HG02943 (cell line): ENCODE measurements around the gene TSPAN18.

Source experiments
- ATAC-seq: cut with Tn5 transposase; IDR thresholded peaks from one replicate; pipeline ENCODE4 v1.9.1; 2021; ENCODE audit warnings: mild to moderate bottlenecking, low read depth, moderate library complexity; ENCODE audit not compliant: unreplicated experiment

The TSPAN18 gene

GRCh38 chr11:44837661-44838060, 110.9 kb downstream of the TSPAN18 start:
- ATAC-seq: no peak

DNA sequence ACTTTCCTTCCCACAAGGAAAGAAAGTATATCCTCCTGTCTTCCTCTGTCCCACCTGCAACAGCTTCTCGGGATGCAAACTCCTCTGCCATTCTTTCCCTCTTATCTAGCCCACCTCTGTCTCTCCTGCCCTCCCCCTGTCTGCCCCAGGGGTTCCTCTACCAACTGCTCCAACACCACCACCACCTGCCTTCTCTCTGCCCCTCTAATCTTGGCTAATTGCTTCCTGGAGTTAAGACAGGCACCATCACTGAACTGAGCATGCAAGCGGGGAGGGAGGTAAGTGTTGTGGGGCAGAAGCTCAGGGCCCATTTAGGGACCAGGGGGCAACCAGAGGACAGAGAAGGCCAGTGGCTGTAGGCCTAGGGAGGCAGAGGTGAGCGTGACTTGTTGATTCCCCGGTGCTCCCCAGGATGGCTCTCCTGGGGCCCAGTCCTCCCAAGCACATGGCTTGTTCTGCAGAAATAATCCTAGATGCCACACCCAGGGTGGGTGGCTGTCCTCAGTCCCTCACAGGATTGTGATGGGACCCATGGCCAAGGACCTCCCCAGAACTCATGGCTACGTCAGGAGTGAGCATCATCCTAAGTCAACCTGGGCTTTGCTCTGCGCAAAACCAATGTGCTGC, 112.8 kb downstream of the TSPAN18 start:
- no peak for ATAC-seq

- no peak for ATAC-seq
These were observed 113.3 kb downstream of the TSPAN18 start for GRCh38 chr11:44840085-44840478.

- ATAC-seq: no peak
These were observed 113.9 kb downstream of the TSPAN18 start for GRCh38 chr11:44840521-44841251.

DNA sequence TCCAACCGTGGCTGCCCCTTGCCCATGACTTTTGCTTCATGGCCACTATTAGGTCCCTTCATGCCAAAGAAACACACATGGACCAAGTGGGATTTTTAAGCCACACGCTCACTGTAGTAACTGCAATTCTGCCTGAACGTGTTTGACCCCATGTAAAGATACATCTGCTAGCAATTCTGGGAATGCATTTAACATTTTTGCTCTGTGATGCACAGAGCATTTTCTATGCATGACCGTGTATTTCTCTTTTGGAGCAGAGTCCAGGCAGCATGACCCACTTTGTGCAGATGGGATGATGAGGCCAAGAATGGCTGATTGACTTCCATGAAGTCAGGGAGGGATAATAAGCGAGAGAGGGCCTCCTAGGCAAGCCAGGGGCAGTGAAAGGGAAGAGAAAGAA, 115.5 kb downstream of the TSPAN18 start:
- ATAC-seq: no peak

DNA sequence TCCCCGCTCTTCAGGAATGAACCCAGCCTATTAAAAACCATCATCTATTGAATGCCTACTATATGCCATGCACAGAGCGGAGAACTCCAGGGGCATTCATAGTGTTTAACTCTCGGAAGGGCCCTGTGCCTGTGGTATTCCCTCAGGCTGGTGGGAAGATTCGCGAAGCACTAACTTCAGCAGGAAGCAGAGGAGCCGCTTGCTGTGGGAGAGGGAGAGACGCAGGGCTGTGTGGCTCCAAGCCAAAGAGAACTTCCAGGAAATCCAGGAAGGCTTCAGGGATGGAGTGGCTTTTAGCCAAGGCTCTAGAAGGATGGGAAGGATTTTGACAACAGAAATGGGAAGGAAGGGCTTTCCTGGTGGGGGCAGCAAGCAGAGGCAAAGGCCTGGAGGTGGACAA, 120.1 kb downstream of the TSPAN18 start:
- ATAC-seq: no peak

GRCh38 chr11:44847316-44847715, 120.6 kb downstream of the TSPAN18 start:
- ATAC-seq: no peak

DNA sequence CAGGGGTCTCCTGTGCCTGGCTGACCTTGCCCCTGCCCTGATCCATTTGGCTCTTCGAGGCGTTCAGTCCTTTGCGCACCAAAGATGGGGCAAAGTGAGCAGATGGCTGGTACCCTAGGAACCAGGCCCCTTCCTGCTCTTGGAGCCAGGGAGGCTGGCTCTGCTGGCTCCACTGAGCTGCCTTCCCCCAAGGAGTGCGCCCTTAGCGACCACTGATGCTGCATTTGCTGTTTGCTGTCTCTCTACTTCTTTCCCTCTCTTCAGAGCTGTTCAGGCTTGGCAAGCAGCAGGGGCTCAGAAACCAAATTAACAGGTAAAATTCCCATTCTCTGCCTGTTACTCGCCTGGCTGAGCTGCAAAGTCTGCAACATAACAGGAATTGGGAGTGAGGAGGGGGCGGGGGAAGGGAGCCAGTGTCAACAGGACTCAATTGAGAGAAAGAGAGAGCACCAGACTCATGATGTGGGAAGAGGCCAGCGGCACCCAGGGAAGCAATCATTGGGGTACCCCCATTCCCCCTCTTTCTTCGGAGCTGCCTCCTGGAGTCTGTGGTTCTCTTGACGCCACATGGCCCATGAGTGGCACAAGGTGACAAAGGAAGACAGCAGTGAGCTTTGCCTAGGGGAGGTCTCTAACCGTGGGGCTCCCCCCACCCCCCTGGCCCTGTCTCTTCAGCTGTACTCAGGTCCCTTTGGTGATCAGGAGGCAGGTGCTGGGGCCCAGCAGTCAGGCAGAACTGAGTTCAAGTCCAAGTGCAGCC, 121.6 kb downstream of the TSPAN18 start:
- ATAC-seq: no peak

- ATAC-seq: no peak
These were observed 122.2 kb downstream of the TSPAN18 start for GRCh38 chr11:44848963-44849350.

GRCh38 chr11:44849424-44849823, 122.7 kb downstream of the TSPAN18 start:
- ATAC-seq: no peak

DNA sequence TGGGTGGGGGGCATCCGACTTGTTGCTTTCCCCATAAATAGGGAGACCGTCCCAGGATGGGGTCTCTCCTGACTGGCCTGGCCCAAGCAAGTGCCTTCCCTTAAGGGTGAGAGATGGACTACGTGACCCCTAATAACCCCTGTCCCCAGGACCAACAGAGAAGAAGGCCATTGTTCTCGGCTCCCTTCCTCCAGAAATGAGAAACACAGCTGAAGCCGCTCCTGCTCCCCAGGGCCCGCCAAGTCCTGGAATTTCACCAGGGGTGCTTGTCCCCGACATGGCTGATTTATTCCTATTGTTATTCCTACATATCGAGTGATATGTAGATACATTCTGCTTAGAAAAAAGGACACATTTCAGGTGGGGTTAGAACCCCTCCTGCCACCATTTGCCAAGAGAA, 123.2 kb downstream of the TSPAN18 start:
- ATAC-seq: no peak

DNA sequence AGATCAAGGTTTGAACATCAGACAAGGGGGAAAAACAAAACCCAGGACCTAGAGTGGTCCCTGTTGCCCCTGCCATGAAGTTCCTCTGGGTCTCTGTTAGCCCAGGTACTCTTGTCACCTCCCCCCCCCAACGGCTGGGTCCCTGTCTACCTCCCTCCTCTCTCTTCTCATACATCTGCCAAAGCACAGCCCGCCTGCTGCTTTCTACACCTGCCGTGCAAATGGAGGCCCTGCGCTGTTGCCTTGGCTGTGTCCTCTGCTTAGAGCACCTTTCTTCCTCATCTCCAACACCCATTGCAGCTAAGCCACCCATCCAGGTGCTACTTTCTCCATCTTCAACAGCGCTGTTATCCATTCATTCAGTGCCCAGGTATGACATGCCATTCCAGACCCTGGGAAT, 124.7 kb downstream of the TSPAN18 start:
- ATAC-seq: no peak

DNA sequence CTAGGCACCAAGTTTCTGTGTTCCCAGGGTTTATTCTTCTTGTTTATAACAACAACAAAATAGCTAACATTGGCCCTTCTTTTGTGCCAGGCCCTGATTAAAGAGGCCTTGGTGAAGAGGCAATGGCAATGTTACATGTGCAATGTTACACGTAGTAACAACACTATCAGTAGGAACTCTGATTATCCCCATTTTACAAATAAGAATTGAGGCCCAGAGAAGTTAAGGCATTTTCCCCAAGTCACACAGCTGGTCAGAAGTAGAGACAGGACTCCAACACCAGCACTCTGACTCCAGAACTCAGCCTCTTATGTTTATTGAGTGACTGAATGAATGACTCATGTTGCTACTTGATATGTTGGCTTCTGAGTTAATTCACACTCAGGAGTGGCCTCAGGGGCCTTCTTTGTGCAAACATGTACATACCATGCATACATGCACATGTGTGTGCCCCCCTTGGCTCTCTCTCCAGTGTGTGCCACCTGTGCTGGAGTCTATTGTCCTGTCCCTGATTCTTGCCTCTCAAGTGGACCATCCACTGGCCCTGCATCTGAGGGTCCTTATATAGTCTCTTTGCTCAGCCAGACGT, 125.5 kb downstream of the TSPAN18 start:
- no peak for ATAC-seq

GRCh38 chr11:44852952-44853351, 126.2 kb downstream of the TSPAN18 start:
- ATAC-seq: no peak

- ATAC-seq: no peak
These were observed 126.9 kb downstream of the TSPAN18 start for GRCh38 chr11:44853666-44854065.

DNA sequence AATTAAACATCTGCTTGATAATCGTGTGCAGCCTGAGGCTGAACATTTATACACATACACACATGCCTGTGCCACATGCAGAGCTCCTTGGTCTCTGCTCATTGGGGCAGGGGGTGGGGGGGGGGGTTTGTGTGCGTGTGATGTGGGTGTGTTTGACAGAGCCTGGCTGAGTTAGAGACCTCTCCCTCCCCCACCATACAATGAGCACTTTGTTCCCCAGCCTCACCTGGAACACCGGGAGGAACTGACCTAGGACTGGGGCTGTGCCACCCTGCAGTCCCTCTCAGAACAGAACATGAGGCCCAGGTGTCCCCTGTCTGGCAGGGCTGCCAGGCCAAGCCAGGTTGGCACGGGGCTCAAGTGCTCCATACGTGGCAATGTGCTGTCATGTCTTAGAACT, 127.3 kb downstream of the TSPAN18 start:
- no peak for ATAC-seq

DNA sequence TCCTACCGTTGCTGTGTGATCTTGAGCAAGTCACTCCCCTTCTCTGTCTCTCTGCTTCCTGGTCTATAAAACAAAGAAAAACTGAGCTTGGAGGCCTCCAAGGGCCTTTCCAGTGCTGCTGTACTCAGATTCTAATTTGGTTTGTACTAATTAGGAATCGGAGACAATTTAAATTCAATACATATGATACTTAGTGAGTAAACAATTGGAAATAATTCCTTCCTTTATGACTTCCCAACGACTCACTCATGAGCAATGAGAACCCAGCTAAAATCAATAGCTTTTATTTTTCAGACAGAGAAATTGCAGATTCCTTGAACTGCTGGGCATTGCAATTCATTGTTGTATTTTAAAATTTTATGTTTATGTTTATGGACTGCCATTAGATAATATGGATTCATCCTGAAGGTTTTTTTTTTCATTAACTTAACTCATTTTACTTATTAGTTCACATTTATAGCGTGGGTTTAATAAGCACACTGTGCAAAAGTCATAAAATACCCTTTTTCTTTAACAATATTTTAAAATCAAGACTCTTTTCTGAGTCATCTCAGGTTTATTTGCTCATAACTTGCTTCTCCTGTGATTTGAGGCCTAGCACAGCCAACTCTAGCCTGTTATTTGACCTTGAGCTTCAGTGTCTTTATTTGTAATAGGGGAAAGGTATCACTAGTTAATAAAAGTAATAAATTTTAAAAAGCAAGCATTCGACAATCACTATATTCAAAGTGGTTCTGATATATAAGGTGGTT, 128.2 kb downstream of the TSPAN18 start:
- ATAC-seq: no peak

DNA sequence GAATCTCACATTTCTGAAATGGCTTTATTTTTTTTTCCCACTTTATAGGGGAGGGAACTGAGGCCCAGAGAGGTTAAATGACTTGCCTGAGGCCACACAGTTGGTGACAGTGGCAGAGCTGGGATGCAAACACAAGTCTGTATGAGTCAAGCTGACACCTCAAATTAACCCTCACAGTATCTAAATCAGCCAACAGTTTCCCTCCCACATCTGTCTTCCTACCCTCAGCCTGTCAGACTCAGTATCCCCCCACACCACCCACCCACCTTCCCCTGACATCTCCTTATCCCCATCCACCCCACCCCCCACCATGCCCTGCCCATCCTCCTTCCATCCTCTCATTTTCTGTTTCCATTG, 128.7 kb downstream of the TSPAN18 start:
- ATAC-seq: no peak

DNA sequence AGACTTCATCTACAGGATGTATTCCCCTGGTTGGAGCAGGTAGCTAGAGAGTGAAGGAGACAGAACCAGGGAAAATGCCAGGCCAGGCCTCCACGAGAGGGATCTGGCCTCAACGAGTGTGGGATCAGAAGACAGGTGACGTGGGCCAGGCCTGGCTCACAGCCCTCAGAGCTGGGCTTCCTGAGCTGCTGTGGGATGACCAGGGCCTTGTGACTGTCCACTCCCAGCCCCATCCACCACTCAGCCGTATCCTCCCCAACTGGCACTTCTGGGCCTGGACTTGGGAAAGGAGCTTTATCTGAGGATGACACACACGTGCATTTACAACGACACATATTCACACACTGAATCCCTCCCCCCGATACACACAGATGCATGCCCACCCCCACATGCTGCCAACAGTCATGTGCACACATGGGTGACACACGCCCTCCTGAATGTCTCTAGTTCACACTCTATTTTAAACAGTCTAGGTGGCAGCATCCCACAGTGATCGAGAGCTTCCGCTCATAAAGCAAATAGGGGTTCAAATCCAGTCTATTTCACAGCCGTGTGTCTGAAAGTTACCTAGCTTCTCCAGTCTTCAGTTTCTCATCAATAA, 130.8 kb downstream of the TSPAN18 start:
- no peak for ATAC-seq

GRCh38 chr11:44858796-44859527, 132.2 kb downstream of the TSPAN18 start:
- no peak for ATAC-seq
